Neural progenitor cell (in vitro differentiated cells): ENCODE data around the gene RAPGEF2. TPM values are rescaled to one million over a fixed set of nuclear protein-coding genes. Genes with fewer than 3 reads are reported as not detected.
"Not testable (repeated sequence)": the region's sequence is repeated elsewhere in the genome, so short reads cannot be mapped to it uniquely, and the experiment has no call there.

Experiments
- DNase-seq: peaks from one replicate; pipeline ENCODE4 v3.0.0-alpha.2; 2016; ENCODE audit warnings: low spot score
- H2AFZ ChIP-seq: fragments of 200-600 bp; sonication (generic); replicated peaks from 2 replicates; pipeline ENCODE4 v1.6.1; 2016; ENCODE audit warnings: antibody characterized with exemption
- H3F3A ChIP-seq: fragments of 200-600 bp; sonication (generic); 2 replicates; pipeline ENCODE4 v1.6.1; 2016; ENCODE audit warnings: antibody characterized with exemption, low read depth
- H3K27ac ChIP-seq: fragments of 200-600 bp; sonication (generic); 2 replicates; pipeline ENCODE4 v1.5.1; 2016; ENCODE audit warnings: mild to moderate bottlenecking
- H3K27me3 ChIP-seq: fragments of 200-600 bp; sonication (generic); 2 replicates; pipeline ENCODE4 v1.6.1; 2016; ENCODE audit warnings: mild to moderate bottlenecking, moderate library complexity
- H3K36me3 ChIP-seq: fragments of 200-600 bp; sonication (generic); 2 replicates; pipeline ENCODE4 v1.5.1; 2016
- H3K4me1 ChIP-seq: fragments of 200-600 bp; sonication (generic); 2 replicates; pipeline ENCODE4 v1.6.1; 2016; ENCODE audit warnings: mixed run types
- H3K4me2 ChIP-seq: fragments of 200-600 bp; sonication (generic); 2 replicates; pipeline ENCODE4 v1.6.1; 2016
- H3K4me3 ChIP-seq: fragments of 200-600 bp; sonication (generic); 2 replicates; pipeline ENCODE4 v1.5.1; 2016
- H3K79me2 ChIP-seq: fragments of 200-600 bp; sonication (generic); 2 replicates; pipeline ENCODE4 v1.6.1; 2016; ENCODE audit warnings: low read depth
- H3K9ac ChIP-seq: fragments of 200-600 bp; sonication (generic); 2 replicates; pipeline ENCODE4 v1.6.1; 2016
- H3K9me3 ChIP-seq: fragments of 200-600 bp; sonication (generic); 2 replicates; pipeline ENCODE4 v1.5.1; 2016; ENCODE audit warnings: low read depth
- H4K20me1 ChIP-seq: fragments of 200-600 bp; sonication (generic); 2 replicates; pipeline ENCODE4 v1.6.1; 2016; ENCODE audit warnings: low read depth
- H3K27ac Mint-ChIP-seq: 3 replicates; pipeline ENCODE4 v1.8.0; 2021; ENCODE audit warnings: mixed read lengths
- H3K27me3 Mint-ChIP-seq: 2 replicates; pipeline ENCODE4 v1.8.0; 2022; ENCODE audit warnings: low read depth, mild to moderate bottlenecking, inconsistent platforms, moderate library complexity, mixed read lengths; ENCODE audit not compliant: insufficient read depth
- H3K36me3 Mint-ChIP-seq: 3 replicates; pipeline ENCODE4 v1.8.0; 2021; ENCODE audit warnings: mixed read lengths
- H3K4me1 Mint-ChIP-seq: 3 replicates; pipeline ENCODE4 v1.8.0; 2021; ENCODE audit warnings: mixed read lengths
- H3K4me3 Mint-ChIP-seq: 3 replicates; pipeline ENCODE4 v1.8.0; 2021; ENCODE audit warnings: mild to moderate bottlenecking, moderate library complexity, mixed read lengths
- H3K9me3 Mint-ChIP-seq: 3 replicates; pipeline ENCODE4 v1.8.0; 2020; ENCODE audit warnings: mixed read lengths
- EZH2 ChIP-seq: fragments of 200-600 bp; sonication (generic); IDR thresholded peaks from 2 replicates; pipeline ENCODE4 v1.6.1; 2017; ENCODE audit warnings: antibody characterized with exemption, mild to moderate bottlenecking, moderate library complexity
- EZH2phosphoT487 ChIP-seq: fragments of 200-600 bp; sonication (generic); IDR thresholded peaks from 2 replicates; pipeline ENCODE4 v1.6.1; 2017; ENCODE audit warnings: antibody characterized with exemption
- total RNA-seq: library from RNA; depleted of rRNA; stranded (reverse); fragments of >200 nt; gene quantifications from 2 replicates; pipeline ENCODE4 v1.2.3, GENCODE V29; 2015; ENCODE audit warnings: low replicate concordance
- TF ChIP-seq, protein P1 (sequence below): fragments of 200-600 bp; sonication (generic); IDR thresholded peaks from 2 replicates; pipeline ENCODE4 v1.5.1; 2017; ENCODE audit warnings: antibody characterized with exemption, mild to moderate bottlenecking

Gene RAPGEF2
- total RNA-seq, 1 donor from 2014 or later, result 70.4 TPM

DNA sequence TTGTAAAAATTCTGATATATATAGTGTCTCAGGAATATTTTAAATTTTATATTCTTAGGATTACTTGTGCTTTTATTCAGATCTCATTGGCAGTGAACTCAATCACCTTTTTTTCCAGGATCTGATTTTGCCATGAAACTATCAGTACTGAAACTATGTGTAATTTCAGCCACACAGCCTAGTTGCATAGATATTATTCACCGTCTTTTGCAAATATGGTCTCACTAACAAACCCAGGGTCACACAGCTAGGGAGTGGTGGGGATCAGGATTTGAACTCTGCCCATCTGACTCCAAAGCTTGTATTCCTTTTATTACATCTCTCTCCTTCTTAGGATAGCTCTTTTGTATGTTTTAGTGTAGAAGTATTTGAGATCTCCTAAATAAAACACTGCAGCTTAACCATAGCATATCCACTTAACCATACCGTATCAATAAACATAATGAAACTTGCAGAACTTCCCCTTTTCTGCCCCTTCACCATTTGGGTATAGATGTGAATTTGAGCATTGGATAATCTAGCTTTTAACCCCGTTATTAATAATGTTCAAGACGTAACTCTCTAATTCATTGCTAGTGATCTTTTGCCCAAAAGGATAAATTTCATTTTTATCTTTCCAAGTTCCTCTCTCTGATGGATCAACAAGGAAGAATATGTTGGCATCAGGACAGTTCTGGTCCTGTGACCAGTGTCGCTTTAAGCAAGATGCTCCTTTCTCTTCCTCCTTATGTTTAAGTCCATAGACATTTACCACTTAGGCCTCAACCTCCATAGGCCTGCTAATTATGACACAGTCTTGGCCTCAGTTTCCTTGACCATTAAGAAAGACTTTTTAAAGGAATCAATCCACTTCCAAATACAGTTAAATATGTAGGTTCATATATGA, 74.6 kb downstream of the RAPGEF2 start:
- H3K27me3 Mint-ChIP-seq, result no peaks in the 10 kb centered on the region
- Histone ChIP-seq H3K9me3 (no peaks in the 10 kb centered on the region), H2AFZ (no peak overlapping the region), H3K9ac (no peak overlapping the region), H3K4me2 (no peak overlapping the region), H3K27ac (no peak overlapping the region), H3K79me2 (peaks cover 95% of the 10 kb centered on the region), H3K4me3 (no peak overlapping the region), H3F3A (peaks cover 11% of the 10 kb centered on the region), H3K4me1 (peaks cover 24% of the 10 kb centered on the region), H4K20me1 (peaks cover 50% of the 10 kb centered on the region), H3K27me3 (no peaks in the 10 kb centered on the region), H3K36me3 (no peaks in the 10 kb centered on the region)
- H3K4me3 Mint-ChIP-seq, result no peak overlapping the region
- no peaks in the 10 kb centered on the region for H3K36me3 Mint-ChIP-seq
- H3K4me1 Mint-ChIP-seq, result peaks cover 33% of the 10 kb centered on the region
- no peak overlapping the region for H3K27ac Mint-ChIP-seq
- DNase-seq, result no peak
- TF ChIP-seq, protein P1, sequence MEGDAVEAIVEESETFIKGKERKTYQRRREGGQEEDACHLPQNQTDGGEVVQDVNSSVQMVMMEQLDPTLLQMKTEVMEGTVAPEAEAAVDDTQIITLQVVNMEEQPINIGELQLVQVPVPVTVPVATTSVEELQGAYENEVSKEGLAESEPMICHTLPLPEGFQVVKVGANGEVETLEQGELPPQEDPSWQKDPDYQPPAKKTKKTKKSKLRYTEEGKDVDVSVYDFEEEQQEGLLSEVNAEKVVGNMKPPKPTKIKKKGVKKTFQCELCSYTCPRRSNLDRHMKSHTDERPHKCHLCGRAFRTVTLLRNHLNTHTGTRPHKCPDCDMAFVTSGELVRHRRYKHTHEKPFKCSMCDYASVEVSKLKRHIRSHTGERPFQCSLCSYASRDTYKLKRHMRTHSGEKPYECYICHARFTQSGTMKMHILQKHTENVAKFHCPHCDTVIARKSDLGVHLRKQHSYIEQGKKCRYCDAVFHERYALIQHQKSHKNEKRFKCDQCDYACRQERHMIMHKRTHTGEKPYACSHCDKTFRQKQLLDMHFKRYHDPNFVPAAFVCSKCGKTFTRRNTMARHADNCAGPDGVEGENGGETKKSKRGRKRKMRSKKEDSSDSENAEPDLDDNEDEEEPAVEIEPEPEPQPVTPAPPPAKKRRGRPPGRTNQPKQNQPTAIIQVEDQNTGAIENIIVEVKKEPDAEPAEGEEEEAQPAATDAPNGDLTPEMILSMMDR, result no peak
- TF ChIP-seq EZH2 (no peak), EZH2phosphoT487 (no peak)
- peaks cover 2% of the 10 kb centered on the region for H3K9me3 Mint-ChIP-seq

DNA sequence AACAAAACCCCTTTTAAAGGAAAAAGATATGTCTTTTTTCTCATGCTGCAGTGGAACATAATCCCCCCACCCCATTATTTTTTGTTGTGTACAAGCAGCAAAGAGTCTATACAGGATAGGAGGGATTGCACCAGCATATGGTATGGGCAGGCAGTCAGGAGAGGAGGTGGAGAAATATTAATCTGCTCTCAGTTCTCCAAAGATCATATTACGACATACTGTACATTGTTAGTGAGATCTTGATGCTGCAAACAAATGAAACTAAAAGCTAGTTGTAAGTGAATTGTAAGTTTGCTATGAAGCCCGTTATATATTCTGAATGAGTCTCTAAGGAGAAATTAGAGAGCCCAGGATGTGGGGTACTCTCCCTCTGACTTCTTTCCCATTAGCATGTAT, 75.3 kb downstream of the RAPGEF2 start:
- Mint-ChIP-seq H3K9me3 (peaks cover 4% of the 10 kb centered on the region), H3K4me1 (peaks cover 33% of the 10 kb centered on the region), H3K27ac (no peak overlapping the region), H3K4me3 (no peak overlapping the region), H3K36me3 (no peaks in the 10 kb centered on the region), H3K27me3 (no peaks in the 10 kb centered on the region)
- H3K4me3 ChIP-seq, result no peak overlapping the region
- no peak overlapping the region for H3K9ac ChIP-seq
- peaks cover 11% of the 10 kb centered on the region for H3F3A ChIP-seq
- H3K79me2 ChIP-seq, result peaks cover 95% of the 10 kb centered on the region
- H3K36me3 ChIP-seq, result no peaks in the 10 kb centered on the region
- no peak overlapping the region for H3K27ac ChIP-seq
- peaks cover 22% of the 10 kb centered on the region for H3K4me1 ChIP-seq
- no peaks in the 10 kb centered on the region for H3K9me3 ChIP-seq
- H4K20me1 ChIP-seq, result peaks cover 46% of the 10 kb centered on the region
- H2AFZ ChIP-seq, result no peak overlapping the region
- TF ChIP-seq, protein P1, result no peak
- no peak for TF ChIP-seq EZH2
- TF ChIP-seq EZH2phosphoT487, result no peak
- H3K27me3 ChIP-seq, result no peaks in the 10 kb centered on the region
- DNase-seq, result no peak
- no peak overlapping the region for H3K4me2 ChIP-seq

DNA sequence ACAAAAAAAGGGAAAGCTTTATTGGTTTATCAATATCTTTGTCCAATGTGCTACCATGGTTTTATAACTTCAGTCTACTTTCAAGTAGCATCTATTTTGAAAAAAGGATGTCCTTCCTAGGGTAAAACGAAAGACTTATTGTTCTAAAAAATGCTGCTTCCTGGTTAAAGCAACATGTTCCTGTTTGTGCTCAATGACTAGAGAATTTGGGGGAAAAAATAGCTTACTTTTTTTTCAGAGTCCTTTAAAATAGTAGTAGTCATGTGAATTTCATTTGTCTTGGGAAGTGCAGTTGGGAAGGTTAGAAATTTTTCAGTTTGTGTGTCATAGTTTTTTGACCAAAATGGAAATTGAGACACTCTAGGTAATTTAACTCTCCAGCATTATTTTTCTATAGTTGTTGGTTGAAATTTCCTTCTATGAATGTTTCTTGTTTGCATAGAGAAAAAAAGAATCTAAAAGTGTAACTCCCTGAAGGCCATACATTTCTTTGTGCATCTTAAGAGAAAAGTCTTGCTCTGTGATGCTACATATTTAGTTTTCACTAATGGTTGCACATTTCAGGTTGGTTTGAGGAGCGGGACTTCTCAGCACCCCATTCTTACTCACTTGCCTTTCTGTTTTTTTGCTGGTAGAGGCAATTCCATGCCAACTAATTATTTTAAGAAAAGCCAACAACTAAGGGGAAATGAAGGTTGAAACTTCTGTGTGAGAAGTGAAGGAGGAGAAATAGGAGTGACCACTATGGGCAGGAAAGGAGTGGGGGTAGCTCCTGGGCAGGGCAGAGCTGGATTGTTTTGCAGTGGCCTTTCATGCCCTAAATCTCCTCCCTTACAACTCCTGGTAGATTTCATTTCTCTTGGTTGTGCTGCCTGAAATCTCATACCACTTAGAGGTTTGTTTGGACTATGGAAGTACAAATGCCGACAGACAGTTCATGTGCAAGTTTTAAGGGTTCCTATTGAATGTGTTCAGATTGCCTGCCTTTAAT, 76.4 kb downstream of the RAPGEF2 start:
- peak overlapping the region; percentile 44 for H3K27ac Mint-ChIP-seq
- Histone ChIP-seq H2AFZ (no peak overlapping the region), H3K9ac (no peak overlapping the region), H3K4me1 (peaks cover 17% of the 10 kb centered on the region), H4K20me1 (peaks cover 37% of the 10 kb centered on the region), H3K79me2 (peaks cover 88% of the 10 kb centered on the region), H3K36me3 (no peaks in the 10 kb centered on the region), H3F3A (peaks cover 9% of the 10 kb centered on the region), H3K9me3 (no peaks in the 10 kb centered on the region), H3K27me3 (no peaks in the 10 kb centered on the region), H3K4me2 (peak overlapping the region; percentile 12), H3K27ac (no peak overlapping the region), H3K4me3 (no peak overlapping the region)
- peaks cover 4% of the 10 kb centered on the region for H3K9me3 Mint-ChIP-seq
- H3K36me3 Mint-ChIP-seq, result peaks cover 3% of the 10 kb centered on the region
- no peak for DNase-seq
- H3K4me3 Mint-ChIP-seq, result no peak overlapping the region
- peaks cover 30% of the 10 kb centered on the region for H3K4me1 Mint-ChIP-seq
- TF ChIP-seq, protein P1, result no peak
- TF ChIP-seq EZH2phosphoT487 (no peak), EZH2 (no peak)
- no peaks in the 10 kb centered on the region for H3K27me3 Mint-ChIP-seq

DNA sequence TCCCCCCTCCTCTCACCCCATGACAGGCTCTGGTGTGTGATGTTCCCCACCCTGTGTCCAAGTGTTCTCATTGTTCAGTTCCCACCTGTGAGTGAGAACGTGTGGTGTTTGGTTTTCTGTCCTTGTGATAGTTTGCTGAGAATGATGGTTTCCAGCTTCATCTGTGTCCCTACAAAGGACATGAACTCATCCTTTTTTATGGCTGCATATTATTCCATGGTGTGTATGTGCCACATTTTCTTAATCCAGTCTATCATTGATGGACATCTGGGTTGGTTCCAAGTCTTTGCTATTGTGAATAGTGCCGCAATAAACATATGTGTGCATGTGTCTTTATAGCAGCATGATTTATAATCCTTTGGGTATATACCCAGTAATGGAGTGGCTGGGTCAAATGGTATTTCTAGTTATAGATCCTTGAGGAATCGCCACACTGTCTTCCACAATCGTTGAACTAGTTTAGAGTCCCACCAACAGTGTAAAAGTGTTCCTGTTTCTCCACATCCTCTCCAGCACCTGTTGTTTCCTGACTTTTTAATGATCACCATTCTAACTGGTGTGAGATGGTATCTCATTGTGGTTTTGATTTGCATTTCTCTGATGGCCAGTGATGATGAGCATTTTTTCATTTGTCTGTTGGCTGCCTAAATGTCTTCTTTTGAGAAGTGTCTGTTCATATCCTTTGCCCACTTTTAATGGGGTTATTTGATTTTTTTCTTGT, 81.2 kb downstream of the RAPGEF2 start:
- not testable (repeated sequence) for H3K4me2 ChIP-seq, H3K4me1 ChIP-seq, H3K4me3 Mint-ChIP-seq, H3K27ac Mint-ChIP-seq, H3K9ac ChIP-seq, H3K27ac ChIP-seq, H3K9me3 Mint-ChIP-seq, H3K36me3 Mint-ChIP-seq, H3K27me3 ChIP-seq, H3K4me3 ChIP-seq, DNase-seq, H3K36me3 ChIP-seq, H2AFZ ChIP-seq, H3F3A ChIP-seq, H3K27me3 Mint-ChIP-seq, H3K9me3 ChIP-seq
- peaks cover 12% of the 10 kb centered on the region for H3K4me1 Mint-ChIP-seq
- peaks cover 12% of the 10 kb centered on the region for H4K20me1 ChIP-seq
- peaks cover 64% of the 10 kb centered on the region for H3K79me2 ChIP-seq
